Hair follicle dermal papilla cell (primary cell): ENCODE data around the gene SMARCD2. TPM values are rescaled to one million over a fixed set of nuclear protein-coding genes. Genes with fewer than 3 reads are reported as not detected.

Experiments used
- small RNA-seq: library from RNA; depleted of rRNA; stranded (forward); fragments of <200 nt; gene quantifications from one replicate; pipeline ENCODE3, GENCODE V24; 2012
- total RNA-seq: library from RNA; depleted of rRNA; stranded (reverse); fragments of >200 nt; gene quantifications from 2 replicates; pipeline ENCODE4 v1.2.3, GENCODE V29; 2012

The SMARCD2 gene
- 92.8 and 99.9 TPM in 2 replicates for total RNA-seq

DNA sequence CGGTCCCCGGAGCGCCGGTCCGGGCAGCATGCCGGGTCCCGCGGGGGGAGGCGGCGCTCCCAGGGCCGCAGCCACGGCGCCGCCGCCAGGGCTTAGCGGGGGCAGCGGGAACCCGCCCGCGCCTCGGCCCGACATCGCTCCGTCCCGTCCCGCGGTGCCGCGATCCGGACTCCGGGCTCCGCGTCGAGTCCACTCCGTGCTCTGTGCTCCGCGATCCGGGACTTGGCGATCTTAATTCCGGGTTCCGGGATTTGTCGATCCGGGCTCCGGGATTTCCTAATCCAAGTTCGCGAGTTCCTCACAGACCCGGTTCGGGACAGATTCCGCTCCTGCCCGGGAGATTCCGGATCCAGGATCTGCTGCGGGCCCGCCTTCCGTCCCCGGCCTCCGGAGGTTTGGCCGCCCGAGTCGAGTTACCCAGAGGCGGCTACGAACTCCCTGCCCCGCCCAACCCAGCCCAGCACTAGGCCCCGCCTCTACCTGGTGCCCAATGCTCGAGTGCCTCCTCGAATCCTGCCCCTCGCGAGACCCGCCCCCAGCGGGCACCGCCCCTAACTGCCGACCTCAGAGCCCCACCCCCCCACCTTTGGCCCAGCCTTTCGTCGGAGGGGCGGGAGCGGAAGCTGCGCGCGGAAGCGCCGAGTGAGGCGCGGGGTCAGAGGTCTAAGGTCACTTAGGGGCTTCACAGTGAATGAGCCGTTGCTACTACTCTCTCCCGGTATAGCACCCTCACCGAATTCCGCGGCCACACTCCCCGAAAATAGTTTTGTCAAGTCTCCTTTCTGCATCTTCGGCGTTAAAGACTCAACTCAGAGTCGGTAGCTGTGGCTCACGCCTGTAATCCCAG, at the start of gene SMARCD2:
Gene SMARCD2 (minus strand): TSS at position 146 of the 847 bp plus-strand sequence. CDS start 11 bp downstream, at position 135.

DNA sequence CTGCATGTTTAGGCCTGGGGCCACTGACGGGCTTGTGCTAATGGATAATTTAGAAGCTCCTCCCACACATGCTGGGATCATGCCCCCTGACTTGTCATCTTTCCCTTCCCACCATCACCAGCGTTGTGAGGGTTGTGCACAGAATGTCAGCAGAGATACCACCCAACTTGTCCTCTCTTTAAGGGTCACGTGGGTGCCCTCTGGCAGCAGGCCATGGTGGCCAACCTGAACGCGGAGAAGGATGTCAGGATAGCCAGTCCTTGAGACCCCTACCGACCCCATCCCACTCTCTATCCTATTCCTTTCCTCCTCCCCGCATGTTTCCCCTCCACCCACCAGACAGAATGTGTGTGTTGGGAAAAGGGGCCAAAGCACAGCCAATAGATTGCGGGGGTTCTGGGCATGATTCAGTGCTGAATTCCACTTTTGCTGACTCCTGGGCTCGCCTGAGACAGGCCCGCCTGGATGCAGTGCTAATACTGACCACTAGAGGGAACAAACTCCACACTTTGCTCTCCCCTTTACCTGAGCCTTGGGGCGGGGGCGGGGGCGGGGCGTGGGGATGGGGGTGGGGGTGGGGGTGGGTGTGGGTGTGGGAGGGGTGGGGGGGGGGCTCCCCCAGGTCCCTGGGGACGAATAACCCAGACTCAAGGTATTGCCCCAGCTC, 39.6 kb upstream of the SMARCD2 start, which contains the start of gene GH2:
Gene GH2 (minus strand): TSS at position 10 of the 667 bp plus-strand sequence. CDS start 143 bp downstream, outside the sequence.

DNA sequence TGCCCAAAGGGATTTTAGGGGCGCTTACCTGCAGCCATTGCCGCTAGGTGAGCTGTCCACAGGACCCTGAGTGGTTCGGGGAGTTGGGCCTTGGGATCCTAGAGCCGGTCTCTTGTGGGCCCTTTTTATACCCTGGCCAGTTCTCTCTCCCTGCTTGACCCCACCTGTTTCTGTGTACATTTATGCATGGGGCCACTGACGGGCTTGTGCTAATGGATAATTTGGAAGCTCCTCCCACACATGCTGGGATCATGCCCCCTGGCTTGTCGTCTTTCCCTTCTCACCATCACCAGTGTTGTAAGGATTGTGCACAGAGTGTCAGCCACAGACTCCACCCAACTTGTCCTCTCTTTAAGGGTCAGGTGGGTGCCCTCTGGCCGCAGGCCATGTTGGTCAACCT, 31.1 kb upstream of the SMARCD2 start, which contains the start of gene CSH2:
Gene CSH2 (minus strand): TSS at position 101 of the 400 bp plus-strand sequence. CDS start 63 bp downstream, at position 38.

GRCh38 chr17:63827002-63827800, 15.3 kb downstream of the SMARCD2 start, which contains the start of the genes FTSJ3 and PSMC5:
Gene FTSJ3, minus strand, starts transcription at chr17:63827663. Its CDS starts 761 bp downstream, at chr17:63826902.
Gene PSMC5, plus strand, starts transcription at chr17:63827431. Its CDS starts 60 bp downstream, at chr17:63827491.

Small RNA genes within 50 kb of the gene (small RNA-seq; reads per million reads assigned to genes)
- not detected for gene AC040958.1

Other genes with a start within 250 kb of the SMARCD2 start
- gene TACO1, start 241.8 kb downstream of the SMARCD2 start, total RNA-seq: 19.0 and 22.1 TPM in 2 replicates
- gene MAP3K3, start 220.3 kb downstream of the SMARCD2 start, total RNA-seq: 42.9 and 45.9 TPM in 2 replicates
- 6.8 and 10.5 TPM in 2 replicates for gene LIMD2, start 142.6 kb downstream of the SMARCD2 start, total RNA-seq
- 23.9 and 29.4 TPM in 2 replicates for gene STRADA, start 100.9 kb downstream of the SMARCD2 start, total RNA-seq
- 47.6 and 51.0 TPM in 2 replicates for gene CCDC47, start 69.1 kb downstream of the SMARCD2 start, total RNA-seq
- gene DDX42, start 68.5 kb downstream of the SMARCD2 start, total RNA-seq: 66.4 and 72.7 TPM in 2 replicates
- 30.3 and 36.3 TPM in 2 replicates for gene PSMC5, start 15.3 kb downstream of the SMARCD2 start, total RNA-seq
- gene FTSJ3, start 15.0 kb downstream of the SMARCD2 start, total RNA-seq: 29.5 and 44.5 TPM in 2 replicates
- not detected in 2 replicates for gene CSH2, start 31.0 kb upstream of the SMARCD2 start, total RNA-seq
- gene GH2, start 39.3 kb upstream of the SMARCD2 start, total RNA-seq: not detected in 2 replicates
- gene CSH1, start 53.9 kb upstream of the SMARCD2 start, total RNA-seq: not detected in 2 replicates
- not detected in 2 replicates for gene CSHL1, start 68.6 kb upstream of the SMARCD2 start, total RNA-seq
- gene GH1, start 76.2 kb upstream of the SMARCD2 start, total RNA-seq: not detected in 2 replicates
- gene CD79B, start 89.6 kb upstream of the SMARCD2 start, total RNA-seq: 0.16 and 0.24 TPM in 2 replicates
- under 0.01 TPM in 1 of 2 replicates, not detected in the other for gene SCN4A, start 130.2 kb upstream of the SMARCD2 start, total RNA-seq
- gene PRR29, start 155.7 kb upstream of the SMARCD2 start, total RNA-seq: under 0.01 TPM in 1 of 2 replicates, not detected in the other
- 0.73 and 1.5 TPM in 2 replicates for gene ICAM2, start 177.9 kb upstream of the SMARCD2 start, total RNA-seq